Inflammatory macrophage treated with lipopolysaccharide for 1 hour (primary cell): Measurements from ENCODE around the gene SMARCAL1.

ENCODE experiments used
- DNase-seq, 2 donors: peaks; one replicate each; pipeline ENCODE4 v3.0.0-alpha.2; 2020 to 2022

Gene SMARCAL1

DNA sequence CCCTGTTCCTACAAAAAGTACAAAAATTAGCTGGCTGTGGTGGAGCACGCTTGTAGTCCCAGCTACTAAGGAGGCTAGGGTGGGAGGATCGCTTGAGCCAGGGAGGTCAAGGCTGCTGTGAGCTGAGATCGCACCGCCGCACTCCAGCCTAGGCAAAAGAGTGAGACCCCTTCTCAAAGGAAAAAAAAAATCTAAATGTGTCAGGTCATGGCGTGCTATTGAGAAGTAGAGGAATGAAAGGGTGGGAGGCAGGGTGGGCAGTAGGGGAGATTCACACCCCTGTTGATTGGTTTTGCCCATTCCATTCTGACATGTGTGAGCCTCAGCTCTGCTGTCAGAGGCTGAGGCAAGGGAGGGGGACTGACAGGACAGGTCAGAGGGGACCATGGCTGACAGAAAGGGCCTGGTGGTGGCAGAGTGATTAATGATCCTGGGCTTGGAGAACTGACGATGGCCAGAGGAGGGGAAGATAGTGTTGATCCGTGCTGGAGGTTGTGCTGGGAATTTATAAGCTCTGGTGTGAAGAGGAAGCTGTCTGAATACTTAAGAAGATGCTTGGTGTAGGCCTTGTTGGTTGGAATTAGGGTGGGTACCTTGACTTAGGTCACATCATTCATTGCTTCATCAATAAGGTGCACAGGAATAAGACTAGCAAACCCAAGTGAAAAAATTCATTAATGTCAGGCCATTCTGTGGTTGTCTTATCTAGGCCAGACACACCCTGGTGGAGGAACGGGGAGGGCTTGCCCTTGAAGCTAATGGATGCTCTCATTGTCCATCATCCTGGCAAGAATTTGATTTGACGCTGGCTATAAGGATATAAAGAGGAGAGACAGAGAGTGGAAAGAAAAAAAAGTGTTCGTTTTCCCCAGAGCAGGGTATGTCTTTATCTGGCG, 19.1 kb upstream of the SMARCAL1 start:
- DNase-seq = no peak

DNA sequence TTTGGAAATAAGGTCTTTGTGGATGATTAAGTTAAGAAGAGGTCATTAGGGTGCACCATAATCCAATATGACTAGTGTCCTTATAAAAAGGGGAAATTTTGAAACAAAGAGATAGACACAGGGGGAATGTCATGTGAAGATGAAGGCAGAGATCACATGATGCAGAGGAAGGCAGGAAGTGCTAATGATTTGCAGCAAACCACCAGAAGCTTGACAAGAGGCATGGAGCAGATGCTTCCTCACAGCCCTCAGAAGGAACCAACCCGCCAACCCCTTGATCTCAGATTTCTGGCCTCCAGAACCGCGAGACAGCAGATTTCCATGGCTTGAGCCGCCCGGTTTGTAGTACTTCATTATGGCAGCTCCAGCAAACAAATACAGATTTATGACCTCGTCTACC, 17.4 kb upstream of the SMARCAL1 start:
- peak; percentile 44 to 78 for DNase-seq

DNA sequence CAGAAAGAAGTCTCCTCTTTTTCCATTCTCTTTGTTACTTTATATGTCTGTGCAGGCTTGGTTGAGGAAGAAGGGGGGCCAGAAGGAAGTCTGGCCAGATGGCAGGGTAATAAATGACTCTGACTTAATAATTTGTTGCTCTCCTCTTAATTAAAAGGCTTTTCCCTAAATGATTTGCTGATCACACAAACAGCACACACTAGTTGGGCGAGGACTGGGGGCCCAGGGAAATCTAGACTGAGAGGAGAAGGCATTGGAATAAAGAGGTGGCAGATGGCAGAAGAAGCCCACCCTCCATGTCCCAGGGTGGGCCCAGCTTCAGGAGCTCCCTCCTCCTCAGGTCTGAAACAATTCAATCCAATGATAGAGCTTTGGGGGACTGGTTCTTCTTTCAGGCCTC, 12.7 kb upstream of the SMARCAL1 start:
- DNase-seq = no peak

DNA sequence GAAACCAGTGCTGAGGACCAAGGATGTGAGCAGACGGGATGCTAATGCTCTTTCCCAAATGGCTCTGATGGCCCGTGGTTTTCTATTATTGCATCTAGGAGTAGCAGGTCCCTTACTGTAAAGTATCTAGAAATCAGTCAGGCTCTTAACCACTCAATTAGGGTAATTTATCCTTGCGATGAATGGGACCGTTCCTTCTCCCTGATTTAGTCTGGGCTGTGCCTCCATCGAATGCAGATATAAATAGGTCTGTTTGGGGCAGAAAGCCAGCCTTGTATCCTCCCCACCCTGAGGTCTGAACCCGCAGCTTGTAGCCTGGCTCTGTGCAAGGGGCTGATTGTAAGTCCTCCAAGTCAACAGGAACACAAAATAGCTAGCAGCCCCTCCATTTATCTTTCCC, 9.5 kb upstream of the SMARCAL1 start:
- no peak for DNase-seq

DNA sequence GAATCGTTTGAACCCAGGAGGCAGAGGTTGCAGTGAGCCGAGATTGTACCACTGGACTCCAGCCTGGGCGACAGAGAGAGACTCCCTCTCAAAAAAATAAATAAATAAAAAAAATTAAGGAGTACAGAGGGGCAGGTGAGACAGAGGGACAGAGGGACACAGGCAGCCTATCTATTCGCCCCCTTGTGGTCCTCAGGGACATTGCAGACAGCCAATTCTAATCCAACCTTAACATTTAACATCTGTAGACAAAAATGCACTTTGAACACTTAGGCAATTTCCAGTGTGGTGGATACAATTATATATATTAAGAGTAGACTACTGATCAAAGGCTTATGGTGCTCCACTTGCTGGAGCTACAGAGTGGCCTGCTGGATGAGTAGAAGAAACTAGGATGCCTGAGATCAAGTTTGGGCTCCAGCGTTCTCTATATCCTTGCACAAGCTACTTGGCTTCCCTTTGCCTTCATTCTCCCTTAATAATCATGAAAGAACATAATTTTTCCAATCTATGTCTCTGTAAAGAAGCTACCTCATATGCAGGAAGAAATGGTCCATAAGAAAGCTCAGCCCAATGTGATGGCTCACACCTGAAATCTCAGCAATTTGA, 8.2 kb upstream of the SMARCAL1 start:
- DNase-seq = peak in 1 of 2 donors; percentile 63

DNA sequence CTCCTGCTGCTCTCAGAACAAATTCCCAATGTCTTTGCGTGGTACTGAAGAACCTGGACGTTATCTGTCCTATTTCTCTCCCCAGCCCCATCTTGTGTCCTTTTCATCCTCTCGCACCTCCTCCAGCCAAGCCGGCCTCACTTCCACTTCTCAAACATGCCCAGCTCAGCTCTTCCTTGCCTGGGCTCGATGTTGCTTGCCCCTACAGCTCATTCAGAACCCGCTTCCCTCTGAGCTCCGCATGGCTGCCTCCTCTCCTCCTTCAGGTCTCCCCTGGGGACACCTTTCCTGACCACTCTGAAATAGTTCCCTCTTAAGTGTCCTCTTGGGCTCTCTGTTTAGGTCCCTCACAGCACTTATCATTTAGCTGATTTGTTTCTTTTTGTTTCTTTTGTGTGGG, 6.7 kb upstream of the SMARCAL1 start:
- no peak for DNase-seq

DNA sequence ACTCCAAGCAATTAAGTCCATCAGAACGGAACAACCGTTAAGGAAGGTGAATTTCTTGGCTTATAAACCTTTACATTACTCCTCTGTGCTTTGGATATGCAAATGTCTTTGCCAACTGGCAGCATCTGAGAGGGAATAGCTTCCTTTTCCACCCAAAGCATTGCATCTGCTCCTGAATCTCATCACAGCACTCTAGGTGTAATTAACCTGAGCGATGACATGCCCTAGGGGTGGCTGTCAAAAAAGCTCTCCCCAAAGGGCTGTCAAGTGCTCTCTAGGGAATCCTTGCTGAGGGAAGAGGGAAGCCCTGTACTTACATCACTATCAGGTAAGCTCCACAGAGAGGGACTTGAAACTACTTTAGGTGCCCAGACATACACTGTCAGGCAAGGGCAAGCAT, 5.5 kb upstream of the SMARCAL1 start:
- no peak for DNase-seq

DNA sequence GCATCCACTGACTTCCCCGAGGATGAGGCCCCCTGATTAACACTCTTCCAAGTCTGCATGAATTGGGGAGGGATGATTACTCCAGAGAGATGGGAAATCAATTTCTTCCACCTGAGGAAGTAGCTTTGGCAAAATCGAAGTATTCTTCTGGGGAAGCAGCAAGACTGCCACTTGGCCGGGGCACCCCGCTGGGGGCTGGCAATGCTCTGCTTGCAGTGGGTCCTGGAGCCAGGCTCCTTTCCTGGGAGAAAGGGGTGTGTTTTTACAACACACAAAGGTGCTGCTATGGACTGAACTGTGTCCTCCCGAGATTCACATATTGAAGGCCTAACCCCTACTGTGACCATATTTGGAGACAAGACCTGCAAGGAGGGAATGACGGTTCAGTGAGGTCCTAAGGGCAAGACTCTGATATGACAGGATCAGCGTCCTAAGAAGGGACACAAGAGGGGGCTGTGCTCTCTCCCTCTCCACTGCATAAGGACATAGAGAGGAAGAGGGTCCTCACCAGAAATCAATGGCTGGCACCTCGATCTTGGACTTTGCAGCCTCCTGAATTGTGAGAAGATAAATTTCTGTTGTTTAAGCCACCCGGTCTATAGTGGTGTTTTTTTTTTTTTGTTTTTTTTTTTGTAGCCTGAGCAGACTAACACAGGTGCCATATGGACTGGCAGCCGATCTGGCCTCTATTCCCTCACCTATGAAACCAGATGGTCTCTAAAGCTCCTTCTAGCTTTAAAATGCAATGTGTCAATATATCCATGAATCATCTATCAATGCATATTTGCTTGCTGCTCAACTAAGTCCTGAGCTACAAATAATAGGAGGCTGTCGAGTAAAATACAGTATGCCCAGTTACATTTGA, 3.6 kb upstream of the SMARCAL1 start:
- DNase-seq = no peak

DNA sequence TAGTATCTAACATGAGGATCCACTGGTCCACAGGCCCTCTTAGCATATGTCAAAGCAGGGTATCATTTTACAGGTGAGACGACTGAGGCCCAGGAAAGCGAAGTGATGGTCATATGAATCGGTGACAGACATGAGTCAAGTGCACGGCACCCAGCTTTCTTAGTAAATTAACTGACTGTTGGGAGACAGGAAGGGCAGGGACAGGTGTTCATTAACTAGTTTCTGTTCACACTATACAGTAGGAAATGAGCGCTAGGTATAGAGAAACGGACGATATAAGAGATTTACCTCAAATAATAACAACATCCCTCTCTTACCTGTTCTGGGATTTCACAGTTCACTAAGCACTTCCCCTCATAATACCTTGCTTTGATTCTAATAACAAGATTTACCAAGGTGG, 1.7 kb upstream of the SMARCAL1 start:
- DNase-seq = no peak

DNA sequence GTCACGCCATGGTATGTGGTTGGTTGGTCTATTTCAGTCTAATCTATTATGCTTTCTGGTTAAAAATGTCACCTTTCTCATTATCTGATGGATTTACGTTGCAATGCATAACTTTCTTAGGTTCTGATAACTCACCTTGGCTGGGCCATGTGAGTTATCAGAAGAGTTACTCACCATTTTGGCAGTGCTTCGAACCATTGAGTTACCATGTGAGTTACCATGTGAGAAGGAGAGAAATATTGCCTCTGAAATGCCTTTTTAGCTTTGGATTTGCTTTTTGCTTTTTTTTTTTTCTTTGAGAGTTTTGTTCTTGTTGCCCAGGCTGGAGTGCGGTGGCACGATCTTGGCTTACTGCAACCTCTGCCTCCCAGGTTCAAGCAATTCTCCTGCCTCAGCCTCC, 1.6 kb downstream of the SMARCAL1 start:
- no peak for DNase-seq

DNA sequence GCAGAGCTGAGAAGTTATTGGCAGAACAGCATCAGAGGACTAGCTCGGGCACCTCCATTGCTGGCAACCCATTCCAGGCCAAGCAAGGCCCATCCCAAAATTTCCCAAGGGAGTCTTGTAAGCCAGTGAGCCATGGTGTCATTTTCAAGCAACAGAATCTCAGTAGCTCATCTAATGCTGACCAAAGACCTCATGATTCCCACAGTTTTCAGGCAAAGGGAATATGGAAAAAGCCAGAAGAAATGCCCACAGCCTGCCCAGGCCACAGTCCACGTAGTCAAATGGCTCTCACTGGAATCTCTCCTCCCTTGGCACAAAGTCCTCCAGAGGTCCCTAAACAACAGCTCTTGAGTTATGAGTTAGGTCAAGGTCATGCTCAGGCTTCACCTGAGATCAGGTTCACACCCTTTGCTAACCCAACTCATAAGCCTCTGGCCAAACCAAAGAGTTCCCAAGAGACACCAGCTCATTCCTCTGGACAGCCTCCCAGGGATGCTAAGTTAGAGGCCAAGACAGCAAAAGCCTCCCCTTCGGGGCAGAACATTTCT, 2.6 kb downstream of the SMARCAL1 start:
- DNase-seq = no peak

DNA sequence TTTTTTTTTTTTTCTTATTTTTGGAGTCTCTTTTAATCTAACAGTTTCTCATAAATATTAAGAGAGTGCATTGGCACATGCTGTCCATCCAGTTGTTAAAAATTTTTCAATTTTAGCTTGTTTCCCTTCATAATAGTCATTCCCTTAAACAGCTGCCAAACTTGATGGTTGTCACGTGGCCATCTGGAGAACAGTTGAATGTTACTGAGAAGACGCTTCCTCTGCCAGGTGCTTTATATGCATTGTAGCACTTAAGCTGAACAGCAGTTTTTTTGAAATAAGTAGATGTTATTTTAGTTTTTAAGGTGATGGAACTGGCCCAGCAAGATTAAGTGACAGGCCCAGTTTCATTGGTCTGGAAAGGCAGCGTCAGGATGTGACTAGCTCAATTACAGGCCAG, 3.3 kb downstream of the SMARCAL1 start:
- DNase-seq = no peak

DNA sequence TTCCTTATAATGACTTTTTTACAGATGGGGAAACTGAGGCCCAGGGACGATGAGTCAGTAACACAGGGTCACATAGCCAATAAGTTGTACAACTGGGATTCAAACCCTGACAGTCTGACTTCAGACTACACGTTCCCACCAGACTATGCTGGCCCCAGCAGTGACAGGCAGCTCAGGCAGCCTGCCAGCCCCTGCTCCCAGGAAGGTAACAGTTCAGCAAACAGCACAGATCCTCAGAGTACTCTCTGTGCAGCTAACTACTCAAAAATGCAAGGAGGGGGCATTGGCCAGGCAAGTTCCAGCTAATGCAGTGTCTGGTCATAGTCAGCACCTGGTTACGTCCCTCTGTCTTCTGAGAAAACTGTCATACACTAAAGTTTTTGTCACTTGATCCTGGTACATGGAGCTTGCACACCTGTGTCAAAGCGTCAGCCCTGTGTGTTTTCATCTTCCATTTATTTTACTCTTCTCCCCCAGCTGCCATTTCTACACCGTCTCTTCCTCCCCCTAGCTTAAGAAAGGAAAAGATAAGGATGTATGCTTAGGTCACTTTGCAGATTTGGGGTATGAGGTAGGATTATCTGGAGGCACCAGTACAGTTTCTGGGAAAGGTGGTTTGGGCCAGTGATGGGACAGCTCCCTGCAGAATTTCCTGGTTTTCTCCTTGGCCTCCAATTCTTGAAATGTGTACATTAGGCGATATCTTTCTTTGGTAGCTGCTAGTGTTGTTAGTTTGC, 4.5 kb downstream of the SMARCAL1 start:
- DNase-seq = no peak

DNA sequence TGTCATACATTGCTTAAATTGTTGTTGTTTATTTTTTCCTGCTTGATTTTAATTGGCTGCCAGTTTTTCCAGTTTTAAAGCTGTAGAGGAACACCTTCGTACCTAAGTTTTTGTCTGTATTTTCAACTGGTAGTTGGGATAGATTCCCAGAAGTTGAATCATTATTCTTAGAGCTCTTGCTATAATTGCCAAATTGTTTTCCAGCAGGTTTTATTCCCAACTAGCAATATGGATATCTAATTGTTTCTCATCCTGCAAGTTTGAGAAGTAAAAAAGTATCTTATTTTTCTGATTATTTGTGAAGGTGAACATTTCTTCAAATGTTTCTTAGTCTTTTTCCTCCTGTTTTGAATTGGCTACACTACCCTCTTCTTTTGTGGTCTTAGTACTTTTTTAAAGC, 6.7 kb downstream of the SMARCAL1 start:
- no peak for DNase-seq

DNA sequence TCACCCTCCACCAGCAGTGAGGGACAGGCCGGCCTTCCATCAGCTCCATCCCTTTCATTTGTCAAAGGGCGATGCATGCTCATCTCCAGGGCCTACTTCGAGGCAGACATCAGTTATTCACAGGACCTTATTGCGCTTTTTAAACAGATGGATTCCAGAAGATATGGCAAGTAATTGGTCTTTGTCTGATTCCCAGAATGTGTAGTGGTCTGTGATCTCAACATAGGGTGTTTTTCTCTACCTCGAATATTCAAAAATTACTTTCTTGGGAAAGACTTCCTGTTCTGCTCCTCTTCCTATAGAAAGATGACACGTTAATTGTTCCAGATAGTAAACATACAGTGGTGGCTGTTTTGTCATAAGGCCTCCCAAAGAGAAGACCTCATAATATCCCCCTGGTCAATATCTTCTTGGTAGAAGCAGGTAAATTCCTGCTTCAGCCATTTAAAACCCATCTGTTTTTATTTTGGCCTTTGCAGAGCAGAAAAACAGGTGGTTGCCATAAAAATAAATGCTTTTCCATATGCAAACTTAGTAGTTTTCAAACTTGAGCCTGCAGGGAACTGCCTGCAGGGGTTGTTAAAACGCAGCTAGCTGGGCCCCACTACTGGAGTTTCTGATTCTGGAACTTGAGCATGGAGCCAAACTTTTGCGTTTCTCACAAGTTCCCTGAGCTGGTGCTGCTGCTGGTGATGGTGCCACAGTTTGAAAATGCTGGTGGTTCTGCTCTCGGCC, 8.2 kb downstream of the SMARCAL1 start:
- DNase-seq = no peak

DNA sequence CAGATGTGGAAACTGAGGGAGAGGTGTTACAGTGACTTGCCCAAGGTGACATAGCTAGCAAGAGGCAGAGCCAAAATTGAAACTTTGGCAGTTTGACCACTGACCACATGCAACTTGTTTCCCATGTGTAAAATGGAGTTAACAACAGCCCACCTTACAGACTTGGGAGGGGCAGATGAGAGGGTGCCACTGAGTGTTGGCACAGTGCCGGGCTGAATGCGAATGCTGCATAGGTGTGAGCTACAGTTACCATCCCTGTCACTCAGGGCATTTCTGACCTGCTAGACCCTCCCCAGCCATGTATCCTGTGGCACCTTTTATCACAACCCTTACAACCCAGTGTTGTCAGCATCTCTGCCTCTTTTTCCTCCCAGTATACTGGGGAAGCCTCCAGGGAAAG, 10.8 kb downstream of the SMARCAL1 start:
- DNase-seq = no peak

DNA sequence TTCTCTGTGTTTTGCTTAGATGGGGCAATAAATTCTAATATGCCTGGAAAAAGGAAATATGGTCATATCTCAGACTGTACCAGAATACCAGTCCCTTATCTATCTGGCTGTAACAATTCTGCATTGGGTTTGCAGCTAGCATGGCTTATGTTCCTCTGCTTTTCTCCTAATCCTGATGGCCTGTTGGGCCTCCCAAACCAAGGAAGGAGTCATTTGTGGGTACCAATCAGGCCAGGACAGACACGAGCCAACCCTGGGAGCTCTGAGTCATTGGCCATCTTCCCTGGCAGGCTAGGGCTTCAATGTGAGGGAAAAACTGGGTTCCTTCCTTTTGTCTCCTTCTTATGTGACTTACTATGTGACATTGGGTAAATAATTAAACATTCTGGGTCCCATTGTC, 12.0 kb downstream of the SMARCAL1 start:
- no peak for DNase-seq

DNA sequence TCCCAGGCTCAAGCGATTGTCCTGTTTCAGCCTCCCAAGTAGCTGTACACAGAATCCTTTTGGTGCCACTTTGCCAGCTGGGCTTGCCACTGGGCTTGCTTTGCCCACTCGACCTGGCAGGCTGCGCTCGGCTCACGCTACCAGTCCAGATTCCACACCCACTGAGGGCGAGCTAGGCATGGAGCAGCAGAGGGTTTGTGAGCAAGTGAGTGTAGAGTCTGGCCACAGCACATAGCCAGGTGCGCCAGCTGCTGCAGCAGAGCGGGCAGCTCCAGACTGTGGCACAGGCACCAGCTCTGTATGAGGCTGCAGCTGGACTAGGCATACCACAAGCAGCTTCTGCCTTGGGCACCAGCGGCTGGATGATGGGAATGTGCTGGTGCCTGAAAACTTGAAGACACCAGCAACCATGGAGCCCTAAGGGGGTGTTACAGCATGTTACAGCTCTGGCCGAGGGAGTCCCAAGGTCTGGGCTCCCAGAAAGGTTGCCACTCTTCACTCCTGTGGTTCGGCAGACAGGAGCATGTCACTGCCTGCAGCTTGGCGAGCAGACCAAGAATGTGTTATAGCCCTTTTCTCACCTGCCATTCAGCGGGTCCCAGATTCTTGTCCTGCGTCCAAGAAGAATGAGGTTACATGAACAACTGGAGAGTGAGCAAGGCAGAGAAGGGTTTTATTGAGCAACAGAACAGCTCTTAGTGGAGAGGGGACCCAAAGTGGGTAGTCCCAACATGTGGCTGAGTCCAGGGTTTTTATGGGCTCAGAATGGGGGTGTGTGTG, 12.9 kb downstream of the SMARCAL1 start:
- no peak for DNase-seq

DNA sequence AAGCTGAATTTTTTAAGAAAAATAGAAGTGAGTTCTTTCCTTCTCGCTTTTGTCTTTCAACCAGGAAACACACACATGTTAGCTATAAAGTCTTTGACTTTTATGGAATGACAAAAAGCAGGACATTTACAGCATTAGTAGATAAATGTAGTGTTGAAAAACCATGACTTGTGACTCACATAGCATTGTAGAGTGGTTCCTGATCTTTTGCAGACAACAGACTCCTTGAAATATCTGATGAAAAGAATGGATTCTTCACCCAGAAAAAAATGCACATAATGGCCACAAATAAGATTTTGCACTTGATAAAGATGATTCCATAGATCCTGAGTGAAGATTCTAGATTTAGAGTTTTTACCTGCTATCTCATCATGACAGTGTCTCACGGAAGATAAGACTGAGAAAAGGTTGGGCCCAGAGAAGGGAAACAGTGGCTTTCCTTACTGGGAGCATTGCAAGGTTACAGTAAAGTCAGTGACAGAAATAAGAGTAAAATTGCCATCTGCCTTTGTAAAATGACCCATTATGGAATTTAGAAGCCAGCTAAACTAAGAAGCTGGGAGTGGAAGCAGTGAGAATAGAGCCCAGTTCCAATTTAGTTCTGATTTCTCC, 14.0 kb downstream of the SMARCAL1 start:
- no peak for DNase-seq

DNA sequence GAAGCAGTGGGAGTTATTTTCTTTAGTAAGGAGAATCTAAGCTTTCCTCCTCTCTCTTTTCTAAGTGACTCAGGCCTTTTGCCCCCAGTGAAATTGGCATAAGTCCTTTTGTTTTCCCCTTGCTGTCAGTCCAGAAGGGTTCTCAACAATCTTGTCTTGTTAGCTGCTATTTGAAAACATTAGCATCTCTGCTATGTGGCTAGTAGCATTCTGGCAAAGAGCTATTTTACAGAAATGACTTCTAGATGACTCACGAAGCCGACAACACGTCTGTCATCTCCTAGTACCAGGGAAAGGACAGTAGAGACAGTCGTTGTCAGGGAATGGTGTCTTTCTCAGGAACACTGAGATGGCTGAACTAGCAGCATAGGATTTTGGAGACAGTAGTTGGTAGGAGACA, 14.7 kb downstream of the SMARCAL1 start:
- DNase-seq = no peak
